Measurements from ENCODE around the gene UCP2.
"Not testable (repeated sequence)": the region's sequence is repeated elsewhere in the genome, so short reads cannot be mapped to it uniquely, and the experiment has no call there.

Gene UCP2

DNA sequence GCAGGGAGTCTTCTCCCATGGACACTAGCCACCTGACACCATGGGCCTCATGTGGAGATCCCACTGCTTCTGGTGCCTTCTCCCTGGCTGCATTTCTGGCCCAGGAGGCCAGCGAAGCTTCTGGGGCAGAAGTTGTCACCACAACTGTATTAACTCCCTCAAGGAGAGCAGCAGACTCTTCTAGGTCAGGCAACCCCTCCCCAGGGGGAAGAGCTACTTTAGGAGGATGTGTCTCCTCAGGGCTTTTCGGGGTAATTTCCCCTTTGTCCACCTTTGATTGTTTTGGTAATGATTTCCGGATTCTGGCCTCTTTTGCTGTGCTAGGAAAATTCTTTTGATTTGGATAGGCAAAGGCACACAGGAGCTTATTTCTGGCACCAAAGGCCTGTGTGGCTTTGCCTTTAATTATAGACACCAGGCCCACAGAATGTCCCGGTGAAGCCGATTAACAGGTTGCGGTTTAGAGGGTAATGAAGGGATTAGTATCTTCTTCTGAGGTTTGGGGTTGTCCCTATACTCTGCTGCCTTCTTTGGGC, 8.9 kb upstream of the UCP2 start:
- DNase-seq (ENCODE audit: low spot score): no peak

GRCh38 chr11:73990730-73991129, 8.1 kb upstream of the UCP2 start:
- DNase-seq (ENCODE audit: low spot score): no peak

GRCh38 chr11:73989156-73989555, 6.5 kb upstream of the UCP2 start:
- DNase-seq (ENCODE audit: low spot score): no peak

- DNase-seq (ENCODE audit: low spot score): no peak
Observed at GRCh38 chr11:73988227-73988626, 5.6 kb upstream of the UCP2 start.

- not testable (repeated sequence) for DNase-seq (ENCODE audit: low spot score)
Observed at GRCh38 chr11:73985661-73986060, 3.0 kb upstream of the UCP2 start.

GRCh38 chr11:73983741-73984538, 1.3 kb upstream of the UCP2 start:
- DNase-seq (ENCODE audit: low spot score): no peak

DNA sequence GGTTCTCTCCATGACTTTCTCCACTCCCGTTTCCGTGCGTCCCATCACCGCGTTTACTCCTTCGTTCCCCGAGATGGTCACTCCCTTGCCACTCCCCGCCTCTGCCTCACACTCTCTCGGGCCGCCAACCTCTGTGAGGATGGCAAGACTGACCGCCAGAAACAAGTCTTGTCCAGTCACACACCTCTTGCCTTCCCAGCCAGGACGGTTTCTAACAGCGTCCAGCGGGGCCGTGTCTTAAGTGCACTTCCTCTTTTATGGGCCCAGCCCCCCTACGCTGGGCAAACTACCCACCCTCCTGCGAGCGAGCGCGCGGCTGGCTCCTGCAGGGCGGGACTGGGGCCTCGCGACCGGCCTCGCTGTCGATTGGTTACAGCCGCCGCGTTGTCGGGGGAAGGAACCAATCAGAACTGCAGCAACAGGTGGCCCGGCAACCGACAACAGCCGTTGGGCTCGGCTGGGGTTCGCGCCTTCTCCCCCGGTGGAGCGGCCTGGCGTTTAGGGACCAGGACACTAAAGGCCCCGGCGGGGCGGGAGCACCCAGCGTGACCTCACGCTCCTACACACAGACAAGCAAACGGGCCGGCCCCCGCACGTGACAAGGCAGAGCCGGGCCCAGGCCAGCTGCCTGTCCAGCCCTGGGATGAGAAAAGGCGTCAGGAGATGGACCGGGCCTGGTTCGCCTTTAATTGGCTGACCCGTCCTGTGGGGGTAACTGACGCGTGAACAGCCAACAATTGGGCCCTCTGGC, 522 bp upstream of the UCP2 start:
- peak; percentile 95 for DNase-seq (ENCODE audit: low spot score)

- DNase-seq (ENCODE audit: low spot score): no peak
Observed at GRCh38 chr11:73981051-73981805, 1.4 kb downstream of the UCP2 start.

DNA sequence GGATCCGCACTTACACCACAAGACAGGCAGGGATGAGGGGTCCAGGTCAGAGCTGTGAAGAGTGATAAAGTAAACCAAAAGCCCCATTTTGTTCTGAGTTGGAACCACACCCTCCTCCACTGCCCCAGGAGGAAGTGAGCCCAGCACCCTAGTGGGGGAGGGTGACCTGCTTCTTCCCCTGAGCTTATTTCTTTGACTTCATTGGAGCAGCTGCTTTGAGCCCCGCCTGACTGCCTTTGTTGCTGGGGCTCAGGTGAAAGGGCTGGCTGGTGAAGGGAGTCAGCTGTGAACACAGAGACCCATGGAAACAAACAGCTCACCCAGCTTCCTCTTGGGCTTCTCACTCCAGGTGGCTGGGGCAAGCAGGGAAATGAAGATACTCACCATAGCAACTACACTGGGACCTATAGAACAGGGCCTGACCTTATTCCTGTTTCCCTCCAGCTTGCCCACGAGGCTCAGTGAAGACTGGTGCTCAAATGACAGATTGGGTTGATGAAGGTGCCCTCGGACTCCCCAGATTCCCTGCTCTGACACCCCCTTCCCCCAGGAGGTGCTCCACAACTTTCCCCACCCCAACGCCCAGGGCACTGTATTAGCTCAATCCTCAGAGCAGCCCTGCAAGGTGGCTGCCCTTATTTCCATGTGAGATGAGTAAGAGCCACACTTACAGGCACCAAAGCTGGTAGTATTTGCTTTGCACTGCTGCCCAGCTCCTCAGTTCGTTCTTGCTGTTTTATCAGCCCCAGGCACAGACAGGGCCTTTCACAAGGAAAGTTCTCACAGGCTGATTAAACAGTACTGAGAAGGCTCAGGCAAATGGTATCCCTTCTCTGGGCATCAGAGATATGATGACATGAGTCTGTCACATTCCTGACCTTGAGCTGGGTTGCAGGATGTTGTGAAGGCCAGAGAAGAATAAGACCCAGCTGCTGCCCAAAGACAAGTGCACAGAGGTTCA, 2.4 kb downstream of the UCP2 start:
- no peak for DNase-seq (ENCODE audit: low spot score)

- no peak for DNase-seq (ENCODE audit: low spot score)
Observed at GRCh38 chr11:73978576-73979086, 4.0 kb downstream of the UCP2 start.

DNA sequence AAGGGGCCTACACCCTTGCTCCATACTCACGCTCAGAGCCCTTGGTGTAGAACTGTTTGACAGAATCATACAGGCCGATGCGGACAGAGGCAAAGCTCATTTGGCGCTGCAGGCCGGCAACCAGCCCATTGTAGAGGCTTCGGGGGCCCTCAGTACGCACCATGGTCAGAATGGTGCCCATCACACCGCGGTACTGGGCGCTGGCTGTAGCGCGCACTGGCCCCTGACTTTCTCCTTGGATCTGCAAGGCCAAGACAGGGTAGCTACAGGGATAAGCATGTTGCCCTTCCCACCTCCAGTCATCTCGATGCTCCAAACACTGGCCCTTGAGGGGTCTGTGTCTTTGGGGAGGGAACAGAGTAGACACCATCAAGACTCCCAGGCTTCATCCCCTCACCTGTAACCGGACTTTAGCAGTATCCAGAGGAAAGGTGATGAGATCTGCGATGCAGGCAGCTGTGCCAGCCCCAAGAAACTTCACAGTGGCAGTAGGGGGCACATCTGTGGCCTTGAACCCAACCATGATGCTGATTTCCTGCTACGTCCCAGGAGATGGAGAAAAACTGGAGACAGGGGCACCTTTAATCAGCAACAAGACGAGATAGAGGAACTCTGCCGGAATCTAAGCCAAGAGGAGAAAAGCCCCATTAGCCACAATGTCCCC, 4.7 kb downstream of the UCP2 start:
- DNase-seq (ENCODE audit: low spot score): no peak

DNA sequence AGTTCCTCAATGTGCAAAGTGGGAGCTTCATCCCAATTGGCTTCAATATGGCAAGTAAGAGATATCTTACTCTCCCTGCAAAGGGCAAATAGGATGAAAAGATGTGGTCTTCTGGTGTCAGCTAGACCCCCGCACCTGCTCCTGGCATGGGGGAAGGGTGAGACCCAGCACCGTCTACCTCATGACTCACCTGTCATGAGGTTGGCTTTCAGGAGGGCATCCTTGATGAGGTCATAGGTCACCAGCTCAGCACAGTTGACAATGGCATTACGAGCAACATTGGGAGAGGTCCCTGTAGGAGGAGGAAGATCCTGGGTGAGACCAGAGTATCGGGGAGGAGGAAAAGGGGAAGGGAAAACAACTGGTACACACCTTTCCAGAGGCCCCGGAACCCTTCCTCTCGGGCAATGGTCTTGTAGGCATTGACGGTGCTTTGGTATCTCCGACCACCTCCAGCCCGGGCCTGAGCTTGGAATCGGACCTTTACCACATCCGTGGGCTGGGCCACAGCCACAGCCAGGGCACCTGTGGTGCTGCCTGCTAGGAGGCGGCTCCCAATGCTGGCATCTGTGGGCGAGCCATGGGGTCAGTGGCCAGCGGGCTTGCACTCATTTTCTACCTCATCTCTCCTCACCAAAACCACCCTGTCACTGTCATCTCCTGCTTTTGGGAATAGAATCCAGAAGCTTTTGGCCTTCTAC, 6.0 kb downstream of the UCP2 start:
- DNase-seq (ENCODE audit: low spot score): no peak

DNA sequence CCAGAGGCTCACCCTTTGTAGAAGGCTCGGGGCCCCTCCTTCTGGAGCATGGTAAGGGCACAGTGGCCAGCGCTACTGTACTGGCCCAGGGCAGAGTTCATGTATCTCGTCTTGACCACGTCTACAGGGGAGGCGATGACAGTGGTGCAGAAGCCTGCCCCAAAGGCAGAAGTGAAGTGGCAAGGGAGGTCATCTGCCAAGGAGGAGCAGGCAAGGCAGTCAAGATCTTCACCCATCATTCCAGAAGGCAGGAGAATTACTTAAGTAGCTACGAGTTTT, 7.2 kb downstream of the UCP2 start:
- no peak for DNase-seq (ENCODE audit: low spot score)

GRCh38 chr11:73974604-73975478, 7.8 kb downstream of the UCP2 start:
- DNase-seq (ENCODE audit: low spot score): no peak

DNA sequence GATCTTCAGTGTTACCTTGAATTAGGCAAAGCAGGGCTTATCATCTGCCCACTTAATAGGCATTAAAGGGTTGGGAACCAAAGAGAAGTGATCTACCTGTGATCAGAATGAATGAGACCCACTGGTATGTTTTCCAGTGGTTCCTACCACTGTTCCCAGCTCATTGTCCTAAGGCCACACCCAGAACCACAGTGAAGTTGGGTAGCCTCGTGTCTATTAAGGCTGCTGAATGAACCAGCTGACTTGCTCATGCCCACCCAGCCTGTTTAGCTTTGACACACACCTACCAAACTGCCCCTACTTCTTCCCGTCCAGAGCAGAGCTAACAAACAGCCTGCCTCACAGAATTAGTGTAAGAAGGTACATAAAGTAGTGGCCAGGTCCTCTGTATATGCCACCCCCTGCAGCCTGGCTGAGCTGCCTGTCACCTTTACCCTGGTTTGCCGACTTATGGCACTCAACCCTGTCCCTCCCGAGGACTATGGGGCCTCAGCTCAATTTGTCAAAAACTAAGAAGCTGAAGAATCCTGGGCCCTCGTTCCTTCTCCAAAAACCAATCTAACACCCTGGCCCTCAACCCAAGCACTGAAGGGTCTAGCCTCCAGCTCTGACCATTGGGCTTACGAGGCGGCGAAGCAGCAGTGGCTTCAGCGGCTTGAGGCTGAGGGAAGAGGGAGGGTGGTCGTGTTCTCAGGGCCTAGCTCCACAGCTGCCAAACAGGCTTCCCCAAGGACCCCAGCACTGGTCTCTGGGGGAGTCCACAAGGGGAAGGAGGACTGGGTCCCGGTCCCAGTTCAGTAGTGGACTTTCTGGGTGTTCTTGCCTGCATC, 9.8 kb downstream of the UCP2 start:
- DNase-seq (ENCODE audit: low spot score): no peak

- no peak for DNase-seq (ENCODE audit: low spot score)
Observed at GRCh38 chr11:73972187-73972586, 10.5 kb downstream of the UCP2 start.

DNA sequence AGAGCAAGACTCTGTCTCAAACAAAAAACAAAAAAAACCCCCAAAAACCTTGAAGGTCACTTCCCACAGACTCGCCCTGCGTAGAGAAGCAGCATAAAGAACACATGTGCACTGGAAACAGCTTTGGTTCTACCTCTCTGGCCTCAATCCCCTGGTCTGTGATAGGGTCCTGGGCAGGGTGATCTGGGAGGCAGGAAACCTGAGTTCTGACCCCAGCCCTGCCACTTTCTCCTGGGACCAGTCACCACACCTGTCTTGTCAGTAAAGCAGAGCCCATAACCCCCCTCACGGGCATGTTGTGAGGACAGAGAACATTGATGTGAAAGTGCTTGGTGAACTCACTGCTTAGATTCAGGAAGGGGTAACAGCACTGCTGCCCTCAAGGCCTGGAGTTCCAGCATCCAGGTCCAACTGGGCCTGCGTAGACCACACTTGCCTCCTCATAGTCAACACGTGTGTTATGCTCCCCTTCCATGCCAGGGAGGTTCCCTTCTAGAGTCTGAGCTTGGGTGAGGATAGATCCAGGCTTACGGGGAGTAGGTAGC, 11.4 kb downstream of the UCP2 start:
- DNase-seq (ENCODE audit: low spot score): no peak
